GM13977 (cell line): ENCODE data around the gene ZNF593OS.
A peak's percentile ranks its signal among the peaks of the same experiment; 100 is the strongest.

ENCODE experiments used
- DNase-seq: peaks from one replicate; pipeline ENCODE4 v3.0.0; 2012; ENCODE audit warnings: low spot score
- in situ Hi-C: fragments of 300-500 bp; cut with MboI; formaldehyde crosslinking; loops from one replicate; pipeline ENCODE4 v1.12.0; 2022; ENCODE audit warnings: low sequenced_read_pairs, low pct_unique_long_range_greater_than_20kb, mixed read lengths, inconsistent platforms; ENCODE audit not compliant: unreplicated experiment
- TF ChIP-seq, protein P1 (sequence below): IDR thresholded peaks from 2 replicates; pipeline ENCODE4 v1.5.1; 2012; ENCODE audit warnings: mild to moderate bottlenecking, control low read depth; ENCODE audit not compliant: insufficient read depth; ENCODE audit errors: extremely low read depth, missing control alignments

Gene ZNF593OS

GRCh38 chr1:26129778-26130177 is 41.9 kb downstream of the ZNF593OS start:
- in situ Hi-C loops = no loop called here

DNA sequence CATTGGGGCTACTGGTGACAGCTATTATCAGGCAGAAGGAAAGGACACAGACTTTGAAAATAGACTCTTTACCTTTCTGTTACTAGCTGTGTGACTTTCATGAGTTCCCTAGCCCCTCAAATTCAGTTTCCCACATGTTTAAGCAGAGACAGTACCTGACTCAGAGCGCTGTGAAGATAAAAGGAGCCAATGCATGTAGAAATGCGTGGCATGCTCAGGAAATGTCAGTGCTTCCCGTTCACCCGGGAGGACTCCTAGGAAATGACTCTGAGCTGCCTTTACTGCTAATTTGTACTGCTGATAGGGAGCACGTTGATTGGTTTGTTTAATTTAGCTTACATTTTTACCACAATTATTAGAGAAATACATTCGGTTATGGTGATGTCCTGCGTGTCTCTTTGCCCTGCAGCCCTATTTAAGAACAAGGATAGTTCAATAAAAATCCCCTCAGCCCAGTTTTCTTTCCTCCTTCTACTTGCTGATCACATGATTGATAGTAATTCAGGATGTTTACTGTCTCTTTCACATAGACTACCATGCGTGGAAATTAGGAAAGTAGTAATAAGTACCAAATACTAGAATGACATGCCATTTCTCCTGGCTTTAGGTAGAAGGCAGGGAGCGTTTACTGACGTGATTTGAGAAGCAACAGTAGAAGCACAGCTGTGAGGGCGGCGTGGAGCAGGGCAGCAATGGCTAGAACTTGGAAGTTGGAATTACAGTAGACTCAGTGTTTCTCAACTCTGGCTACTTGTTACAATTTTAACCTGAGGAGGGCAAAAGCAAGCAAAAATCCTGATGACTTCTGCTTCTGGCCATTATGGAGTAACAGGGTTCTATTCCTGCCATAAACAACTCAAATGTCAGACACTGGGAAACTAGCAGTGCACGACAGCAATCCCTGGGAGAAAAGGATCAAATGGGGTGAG is 44.1 kb downstream of the ZNF593OS start:
- TF ChIP-seq, protein P1, sequence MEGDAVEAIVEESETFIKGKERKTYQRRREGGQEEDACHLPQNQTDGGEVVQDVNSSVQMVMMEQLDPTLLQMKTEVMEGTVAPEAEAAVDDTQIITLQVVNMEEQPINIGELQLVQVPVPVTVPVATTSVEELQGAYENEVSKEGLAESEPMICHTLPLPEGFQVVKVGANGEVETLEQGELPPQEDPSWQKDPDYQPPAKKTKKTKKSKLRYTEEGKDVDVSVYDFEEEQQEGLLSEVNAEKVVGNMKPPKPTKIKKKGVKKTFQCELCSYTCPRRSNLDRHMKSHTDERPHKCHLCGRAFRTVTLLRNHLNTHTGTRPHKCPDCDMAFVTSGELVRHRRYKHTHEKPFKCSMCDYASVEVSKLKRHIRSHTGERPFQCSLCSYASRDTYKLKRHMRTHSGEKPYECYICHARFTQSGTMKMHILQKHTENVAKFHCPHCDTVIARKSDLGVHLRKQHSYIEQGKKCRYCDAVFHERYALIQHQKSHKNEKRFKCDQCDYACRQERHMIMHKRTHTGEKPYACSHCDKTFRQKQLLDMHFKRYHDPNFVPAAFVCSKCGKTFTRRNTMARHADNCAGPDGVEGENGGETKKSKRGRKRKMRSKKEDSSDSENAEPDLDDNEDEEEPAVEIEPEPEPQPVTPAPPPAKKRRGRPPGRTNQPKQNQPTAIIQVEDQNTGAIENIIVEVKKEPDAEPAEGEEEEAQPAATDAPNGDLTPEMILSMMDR = no peak
- in situ Hi-C loops = no loop called here
- DNase-seq = no peak

More at GRCh38 chr1:26129778-26130177, 41.9 kb downstream of the ZNF593OS start:
- no peak for DNase-seq
- TF ChIP-seq, protein P1 = no peak

DNA sequence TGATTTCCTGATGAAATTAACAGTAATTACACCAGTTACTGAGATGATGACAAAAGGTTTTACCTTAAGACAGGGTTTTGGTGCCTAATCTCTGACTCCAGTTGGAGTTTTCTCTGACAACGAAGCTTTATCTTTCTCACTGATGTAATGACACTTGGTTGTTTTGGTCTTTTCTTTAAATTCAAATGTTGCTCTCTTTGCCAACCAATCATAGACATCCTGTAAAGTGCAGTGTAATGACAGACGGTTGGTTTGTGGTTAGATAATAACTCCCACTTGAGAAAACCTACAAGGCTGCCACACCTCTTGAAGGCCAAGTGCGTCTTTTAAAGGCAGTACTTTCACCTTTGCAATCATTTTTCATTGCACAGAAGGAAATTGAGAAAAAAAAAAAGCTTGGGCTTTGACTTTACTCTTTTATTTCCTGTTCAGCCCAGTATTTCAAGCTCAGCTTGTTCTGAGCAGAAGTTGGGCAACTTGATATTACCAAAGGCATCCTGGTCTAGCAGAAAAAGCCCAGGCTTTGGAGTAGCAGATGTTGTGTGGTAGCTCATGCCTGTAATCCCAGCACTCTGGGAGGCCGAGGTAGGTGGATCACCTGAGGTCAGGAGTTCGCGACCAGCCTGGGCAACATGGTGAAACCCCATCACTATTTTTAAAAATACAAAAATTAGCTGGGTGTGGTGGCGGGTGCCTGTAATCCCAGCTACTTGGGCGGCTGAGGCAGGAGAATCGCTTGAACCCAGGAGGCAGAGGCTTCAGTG is 45.1 kb downstream of the ZNF593OS start:
- TF ChIP-seq, protein P1 = no peak
- DNase-seq = peak; percentile 69
- in situ Hi-C loops = no loop called here

DNA sequence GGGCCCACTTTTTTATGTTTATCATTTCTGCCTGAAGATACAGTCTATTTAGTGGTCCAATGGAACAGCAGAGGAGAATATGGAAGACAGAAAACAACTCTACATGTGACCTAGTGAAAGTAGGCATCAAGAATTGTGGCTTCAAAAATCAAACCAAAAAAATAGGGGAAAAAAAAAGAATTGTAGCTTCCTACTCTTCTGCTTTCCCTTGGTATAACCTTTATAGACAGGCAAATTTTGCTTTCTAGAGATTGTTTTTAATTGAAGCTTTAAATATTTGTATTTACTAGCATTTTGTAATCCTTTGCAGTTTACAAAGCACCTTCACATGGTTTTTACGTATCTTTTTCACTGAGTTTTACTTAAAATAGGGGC is 45.7 kb downstream of the ZNF593OS start:
- in situ Hi-C loops = no loop called here
- DNase-seq = no peak
- TF ChIP-seq, protein P1 = no peak

DNA sequence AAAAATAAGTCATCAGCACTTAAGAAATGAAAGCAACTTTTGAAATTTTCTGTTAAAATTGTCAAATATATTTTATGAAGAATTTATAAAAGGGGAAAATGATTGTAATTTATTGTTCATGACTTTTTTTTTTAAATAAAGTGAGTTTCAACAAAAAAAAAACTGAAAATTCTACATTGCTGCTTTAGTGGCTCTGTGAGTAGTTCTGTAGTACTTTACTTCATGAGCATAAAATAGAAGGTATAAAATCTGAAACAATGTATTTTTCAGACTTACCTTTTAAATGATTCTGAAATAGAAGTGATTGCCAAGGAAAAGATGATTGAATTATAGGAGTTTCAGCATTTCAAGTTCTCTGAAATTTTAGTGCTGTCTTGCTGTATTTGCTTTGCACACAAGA is 46.2 kb downstream of the ZNF593OS start:
- TF ChIP-seq, protein P1 = no peak
- DNase-seq = no peak
- in situ Hi-C loops = no loop called here

DNA sequence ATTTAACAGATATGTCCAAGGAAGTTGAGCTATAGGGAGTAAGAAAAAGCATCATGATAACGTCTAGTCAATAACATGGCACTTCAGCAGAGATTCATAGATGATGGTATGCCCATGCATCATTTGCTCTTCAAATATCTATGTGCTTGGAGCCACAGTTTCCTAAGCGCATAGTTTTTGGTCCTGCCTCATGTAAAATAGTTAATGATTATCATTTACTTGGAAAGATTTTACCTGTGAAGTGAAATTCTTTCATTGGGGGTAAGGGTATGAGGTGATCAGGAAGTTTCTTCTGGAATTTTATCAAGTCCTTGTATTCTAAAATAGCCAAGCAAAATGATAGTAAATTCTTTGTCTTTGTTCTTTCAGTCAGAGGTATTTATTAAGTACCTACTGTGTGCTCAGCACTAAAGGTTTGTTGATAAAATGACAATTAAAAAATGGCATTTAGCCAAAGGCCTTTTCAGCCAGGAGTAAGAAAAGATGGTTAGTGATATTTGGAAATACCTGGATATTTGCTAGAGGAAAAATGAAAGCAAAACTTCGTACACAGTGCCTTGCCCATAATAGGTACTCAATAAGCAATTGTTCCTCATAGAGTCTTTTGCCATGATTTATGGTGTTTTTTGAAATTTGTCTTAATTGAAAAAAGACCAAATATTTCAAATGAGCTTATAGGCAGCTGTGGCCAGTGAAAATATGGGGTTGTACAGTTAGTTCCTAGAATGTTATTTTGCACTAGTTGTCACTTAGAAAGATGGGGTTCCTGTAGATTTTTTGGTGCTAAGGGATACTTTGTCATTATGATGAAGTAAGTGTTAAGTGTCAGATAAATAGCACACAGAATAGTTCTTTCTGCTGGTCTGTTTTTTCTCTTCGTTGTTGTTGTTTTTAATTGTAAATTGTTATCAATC is 47.0 kb downstream of the ZNF593OS start:
- TF ChIP-seq, protein P1 = no peak
- in situ Hi-C loops = no loop called here
- no peak for DNase-seq
